ENCODE data around the gene IGFBPL1.
A peak's percentile ranks its signal among the peaks of the same experiment; 100 is the strongest.

The IGFBPL1 gene

DNA sequence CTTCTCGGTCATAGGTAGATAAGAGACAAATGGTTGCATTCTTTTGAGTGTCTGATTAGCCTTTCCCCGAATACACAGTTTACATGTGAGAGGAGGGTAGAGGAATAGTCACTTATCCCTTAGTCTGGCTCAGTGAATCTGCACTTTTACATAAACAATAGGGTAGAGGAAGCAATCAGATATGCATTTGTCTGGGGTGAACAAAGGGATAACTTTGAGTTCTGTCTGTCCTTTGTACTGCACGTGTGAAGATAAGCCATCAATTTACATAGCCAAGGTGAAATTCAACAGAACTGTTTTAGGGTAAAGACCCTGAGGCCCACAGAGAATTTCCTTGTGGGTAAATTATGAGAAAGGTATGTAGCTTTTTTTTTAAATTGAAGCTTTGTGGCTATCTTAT lies 10.1 kb upstream of the IGFBPL1 start:
- H3K27ac ChIP-seq: no peak overlapping the region
- no peak for TF ChIP-seq CTCF (conservative IDR thresholded peaks at IDR 0.05; ENCODE audit: low read depth)
- POLR2A ChIA-PET (ENCODE audit: low non-redundant PET): no interaction called here
- CTCF ChIA-PET: no interaction called here
- no peak for DNase-seq (ENCODE audit: low spot score)

GRCh38 chr9:38432922-38433510 lies 8.8 kb upstream of the IGFBPL1 start:
- H3K27ac ChIP-seq: no peak overlapping the region
- peak; percentile 51 for DNase-seq (ENCODE audit: low spot score)
- peak; percentile 82 for TF ChIP-seq CTCF (conservative IDR thresholded peaks at IDR 0.05; ENCODE audit: low read depth)
- POLR2A ChIA-PET (ENCODE audit: low non-redundant PET): interaction anchor here (0.6 kb wide), 1 partner anchor 16 kb away, joined by 3 read pairs; no protein-coding TSS in a partner anchor
- CTCF ChIA-PET: interaction anchor here (0.6 to 1.4 kb wide), 6 partner anchors 8 to 298 kb away, joined by 3 to 6 read pairs (median 3); no protein-coding TSS in a partner anchor

- no peak for TF ChIP-seq CTCF (conservative IDR thresholded peaks at IDR 0.05; ENCODE audit: low read depth)
- ChIA-PET CTCF (no interaction called here), POLR2A (ENCODE audit: low non-redundant PET) (no interaction called here)
- H3K27ac ChIP-seq: no peak overlapping the region
- no peak for DNase-seq (ENCODE audit: low spot score)
Observed at GRCh38 chr9:38431116-38431515, 6.9 kb upstream of the IGFBPL1 start.

DNA sequence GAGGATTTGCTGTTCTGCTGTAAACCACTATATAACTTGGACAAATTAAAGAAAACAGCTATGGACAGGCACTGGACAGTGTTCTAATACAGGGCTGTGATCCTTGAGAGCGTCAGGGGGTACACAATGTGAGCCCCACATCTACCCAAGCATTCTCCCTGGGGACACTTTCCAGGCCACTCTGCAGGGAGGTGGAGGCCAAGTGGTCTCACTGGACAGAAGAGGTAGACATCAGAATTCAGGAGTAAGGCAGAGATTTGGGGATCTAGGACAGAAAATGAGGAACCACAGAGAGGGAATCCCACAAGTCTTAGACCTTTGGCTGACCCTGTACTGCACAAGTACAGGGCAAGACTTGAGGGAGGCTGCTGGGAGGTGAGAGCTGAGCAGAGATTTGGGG lies 3.8 kb upstream of the IGFBPL1 start:
- CTCF ChIA-PET: interaction anchor here (0.7 kb wide), 1 partner anchor 9 kb away, joined by 3 read pairs; no protein-coding TSS in a partner anchor
- TF ChIP-seq CTCF (conservative IDR thresholded peaks at IDR 0.05; ENCODE audit: low read depth): no peak
- H3K27ac ChIP-seq: no peak overlapping the region
- POLR2A ChIA-PET (ENCODE audit: low non-redundant PET): no interaction called here
- no peak for DNase-seq (ENCODE audit: low spot score)

DNA sequence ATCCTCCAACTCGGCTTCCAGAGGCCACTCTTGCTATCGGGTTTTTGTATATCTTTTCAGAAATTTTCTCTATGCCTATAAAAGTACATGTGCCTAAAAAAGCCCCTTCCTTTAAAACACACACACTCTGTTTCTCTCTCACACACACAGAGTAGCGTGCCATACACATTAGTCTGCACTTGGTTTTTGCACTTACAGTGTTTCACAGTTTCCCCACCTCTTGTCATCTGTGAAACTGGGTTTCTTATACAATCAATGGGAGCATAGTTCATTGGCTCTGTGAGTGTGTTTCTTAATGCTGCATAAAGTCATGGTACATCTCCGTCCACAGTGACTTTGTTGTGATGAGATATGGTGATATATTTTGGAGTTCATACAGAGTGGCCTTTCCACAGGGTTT lies 664 bp upstream of the IGFBPL1 start:
- DNase-seq (ENCODE audit: low spot score): no peak
- POLR2A ChIA-PET (ENCODE audit: low non-redundant PET): no interaction called here
- no peak overlapping the region for H3K27ac ChIP-seq
- TF ChIP-seq CTCF (conservative IDR thresholded peaks at IDR 0.05; ENCODE audit: low read depth): no peak
- CTCF ChIA-PET: no interaction called here

GRCh38 chr9:38423273-38423972 lies 831 bp downstream of the IGFBPL1 start:
- ChIA-PET POLR2A (ENCODE audit: low non-redundant PET) (no interaction called here), CTCF (no interaction called here)
- TF ChIP-seq CTCF (conservative IDR thresholded peaks at IDR 0.05; ENCODE audit: low read depth): no peak
- DNase-seq (ENCODE audit: low spot score): no peak
- H3K27ac ChIP-seq: no peak overlapping the region
